Parathyroid adenoma (tissue), 2 donors: ENCODE measurements around the gene PGAP6.
"Not testable (repeated sequence)": the region's sequence is repeated elsewhere in the genome, so short reads cannot be mapped to it uniquely, and the experiment has no call there.

Experiments
- H2AFZ ChIP-seq: fragments of 300-600 bp; sonication (generic); one replicate; pipeline ENCODE4 v1.7.0; 2017; ENCODE audit warnings: antibody characterized with exemption, mild to moderate bottlenecking
- H3K27ac ChIP-seq: fragments of 300-600 bp; sonication (generic); one replicate; pipeline ENCODE4 v1.7.0; 2017
- H3K27me3 ChIP-seq: fragments of 300-600 bp; sonication (generic); one replicate; pipeline ENCODE4 v1.7.0; 2017; ENCODE audit warnings: low read length; ENCODE audit not compliant: control insufficient read depth, insufficient read depth
- H3K36me3 ChIP-seq: fragments of 300-600 bp; sonication (generic); one replicate; pipeline ENCODE4 v1.7.0; 2017; ENCODE audit warnings: low read length; ENCODE audit not compliant: control insufficient read depth, insufficient read depth
- H3K4me1 ChIP-seq: fragments of 300-600 bp; sonication (generic); one replicate; pipeline ENCODE4 v1.7.0; 2017; ENCODE audit warnings: control low read depth
- H3K4me2 ChIP-seq: fragments of 300-600 bp; sonication (generic); one replicate; pipeline ENCODE4 v1.7.0; 2017; ENCODE audit warnings: low read length
- H3K4me3 ChIP-seq: fragments of 300-600 bp; sonication (generic); one replicate; pipeline ENCODE4 v1.7.0; 2017; ENCODE audit warnings: low read depth, low read length
- H3K79me2 ChIP-seq: fragments of 300-600 bp; sonication (generic); one replicate; pipeline ENCODE4 v1.7.0; 2017; ENCODE audit warnings: control low read depth
- H3K9ac ChIP-seq: fragments of 300-600 bp; sonication (generic); one replicate; pipeline ENCODE4 v1.7.0; 2017; ENCODE audit warnings: mild to moderate bottlenecking
- H3K9me3 ChIP-seq: fragments of 300-600 bp; sonication (generic); one replicate; pipeline ENCODE4 v1.7.0; 2017; ENCODE audit warnings: low read length; ENCODE audit not compliant: control insufficient read depth
- TF ChIP-seq, protein P1 (sequence below): fragments of 300-600 bp; sonication (generic); IDR thresholded peaks from one replicate; pipeline ENCODE4 v1.7.0; 2017; ENCODE audit warnings: antibody characterized with exemption, mild to moderate bottlenecking
- donor health status: primary hyperparathyroidism.

The PGAP6 gene

DNA sequence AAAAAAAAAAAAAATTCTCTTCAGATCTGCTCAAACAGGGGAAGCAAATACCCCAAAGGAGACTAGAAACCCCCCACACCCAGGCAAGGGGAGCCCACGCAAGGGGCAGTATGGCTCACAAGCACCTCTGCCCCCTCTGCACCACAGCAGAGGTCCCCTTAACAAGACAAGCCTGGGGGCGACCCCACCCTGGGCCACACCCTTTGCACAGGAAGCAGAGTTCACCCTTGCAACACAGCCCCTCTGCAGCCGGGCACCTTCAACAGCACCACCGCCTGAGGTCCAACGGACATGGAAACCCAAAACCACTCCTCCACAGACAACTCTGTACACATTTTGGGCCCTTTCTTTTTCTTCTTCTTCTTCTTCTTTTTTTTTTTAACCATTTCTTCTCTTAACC is 42.1 kb downstream of the PGAP6 start:
- Histone ChIP-seq H3K79me2 (peaks cover 74% of the 10 kb centered on the region), H2AFZ (no peak overlapping the region), H3K9me3 (no peaks in the 10 kb centered on the region), H3K4me1 (no peaks in the 10 kb centered on the region), H3K36me3 (no peaks in the 10 kb centered on the region), H3K4me2 (no peak overlapping the region), H3K9ac (no peak overlapping the region), H3K4me3 (no peak overlapping the region), H3K27me3 (no peaks in the 10 kb centered on the region), H3K27ac (no peak overlapping the region)
- TF ChIP-seq, protein P1, sequence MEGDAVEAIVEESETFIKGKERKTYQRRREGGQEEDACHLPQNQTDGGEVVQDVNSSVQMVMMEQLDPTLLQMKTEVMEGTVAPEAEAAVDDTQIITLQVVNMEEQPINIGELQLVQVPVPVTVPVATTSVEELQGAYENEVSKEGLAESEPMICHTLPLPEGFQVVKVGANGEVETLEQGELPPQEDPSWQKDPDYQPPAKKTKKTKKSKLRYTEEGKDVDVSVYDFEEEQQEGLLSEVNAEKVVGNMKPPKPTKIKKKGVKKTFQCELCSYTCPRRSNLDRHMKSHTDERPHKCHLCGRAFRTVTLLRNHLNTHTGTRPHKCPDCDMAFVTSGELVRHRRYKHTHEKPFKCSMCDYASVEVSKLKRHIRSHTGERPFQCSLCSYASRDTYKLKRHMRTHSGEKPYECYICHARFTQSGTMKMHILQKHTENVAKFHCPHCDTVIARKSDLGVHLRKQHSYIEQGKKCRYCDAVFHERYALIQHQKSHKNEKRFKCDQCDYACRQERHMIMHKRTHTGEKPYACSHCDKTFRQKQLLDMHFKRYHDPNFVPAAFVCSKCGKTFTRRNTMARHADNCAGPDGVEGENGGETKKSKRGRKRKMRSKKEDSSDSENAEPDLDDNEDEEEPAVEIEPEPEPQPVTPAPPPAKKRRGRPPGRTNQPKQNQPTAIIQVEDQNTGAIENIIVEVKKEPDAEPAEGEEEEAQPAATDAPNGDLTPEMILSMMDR = no peak

DNA sequence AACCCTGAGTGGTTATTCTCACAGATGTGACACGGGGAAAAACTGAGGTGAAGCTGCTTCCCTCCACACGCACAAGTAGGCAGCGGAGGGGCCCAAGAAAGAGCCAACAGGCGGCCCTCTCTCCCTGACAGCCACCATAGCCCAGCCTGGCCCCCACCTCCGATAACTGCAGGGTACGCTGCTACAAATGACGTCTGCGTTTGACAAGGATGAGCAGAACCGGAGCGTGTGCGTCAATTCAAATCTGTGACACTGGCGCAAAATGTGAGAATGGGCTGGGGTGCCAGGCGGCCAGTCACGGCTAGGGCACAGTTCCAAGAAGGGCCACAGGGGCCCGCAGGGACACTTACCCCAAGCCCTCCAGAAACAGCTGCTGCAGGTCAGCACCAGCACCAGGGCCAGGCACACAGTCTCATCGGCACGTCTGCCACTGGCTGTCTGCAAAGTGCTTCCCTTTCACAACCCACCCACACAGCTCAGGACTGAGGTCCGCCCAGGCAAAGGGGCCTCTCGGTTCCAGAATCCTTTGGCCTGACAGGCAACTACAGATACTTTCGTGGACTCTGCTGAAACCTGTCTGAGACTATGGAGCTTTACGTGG is 43.7 kb downstream of the PGAP6 start:
- peaks cover 71% of the 10 kb centered on the region for H3K79me2 ChIP-seq
- TF ChIP-seq, protein P1 = no peak
- H3K4me1 ChIP-seq = no peaks in the 10 kb centered on the region
- H3K27me3 ChIP-seq = no peaks in the 10 kb centered on the region
- H3K9ac ChIP-seq = no peak overlapping the region
- H3K9me3 ChIP-seq = no peaks in the 10 kb centered on the region
- no peak overlapping the region for H3K4me2 ChIP-seq
- no peak overlapping the region for H2AFZ ChIP-seq
- H3K4me3 ChIP-seq = no peak overlapping the region
- no peaks in the 10 kb centered on the region for H3K36me3 ChIP-seq
- H3K27ac ChIP-seq = no peak overlapping the region

DNA sequence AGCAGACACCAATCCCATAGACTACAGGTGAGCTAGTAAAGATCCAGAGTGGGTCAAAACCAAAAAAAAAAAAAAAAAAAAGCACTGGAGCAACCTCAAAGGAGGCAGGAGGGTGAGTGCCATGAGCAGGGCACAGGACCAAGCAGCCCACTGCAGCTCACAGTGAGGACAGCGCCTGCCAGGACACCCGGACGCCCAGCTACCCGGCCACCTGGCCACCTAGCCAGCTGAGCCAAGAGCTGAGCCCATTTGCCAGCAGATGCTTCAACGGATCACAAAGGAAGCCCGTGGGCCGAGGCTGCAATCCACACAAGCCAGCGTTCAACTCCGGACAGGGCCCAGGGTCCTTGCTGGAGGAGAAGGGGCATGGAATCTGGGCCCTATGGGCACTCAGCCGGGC is 44.3 kb downstream of the PGAP6 start:
- no peak overlapping the region for H3K9ac ChIP-seq
- H3K4me1 ChIP-seq = no peaks in the 10 kb centered on the region
- H3K9me3 ChIP-seq = no peaks in the 10 kb centered on the region
- H3K36me3 ChIP-seq = no peaks in the 10 kb centered on the region
- TF ChIP-seq, protein P1 = no peak
- no peak overlapping the region for H3K4me2 ChIP-seq
- H3K27ac ChIP-seq = no peak overlapping the region
- H2AFZ ChIP-seq = no peak overlapping the region
- H3K27me3 ChIP-seq = no peaks in the 10 kb centered on the region
- H3K79me2 ChIP-seq = peaks cover 65% of the 10 kb centered on the region
- H3K4me3 ChIP-seq = no peak overlapping the region

DNA sequence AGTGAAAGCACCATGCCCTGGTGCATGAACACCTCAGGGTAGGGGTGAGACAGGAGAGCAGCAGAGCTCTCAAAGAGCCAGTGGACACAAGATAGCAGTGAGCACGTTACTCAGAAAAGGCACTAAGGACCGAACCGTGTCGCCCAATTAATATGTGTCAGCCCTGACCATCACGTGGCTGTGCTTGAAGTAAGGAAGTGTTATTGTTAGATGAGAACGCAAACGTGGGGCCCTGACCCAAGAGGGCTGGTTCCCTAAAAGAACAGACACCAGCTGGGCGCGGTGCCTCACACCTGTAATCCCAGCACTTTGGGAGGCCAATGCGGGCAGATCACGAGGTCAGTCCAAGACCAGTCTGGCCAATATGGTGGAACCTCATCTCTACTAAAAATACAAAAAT is 45.5 kb downstream of the PGAP6 start:
- H3K9ac ChIP-seq = no peak overlapping the region
- H3K27ac ChIP-seq = no peak overlapping the region
- no peaks in the 10 kb centered on the region for H3K9me3 ChIP-seq
- no peak overlapping the region for H2AFZ ChIP-seq
- H3K4me1 ChIP-seq = peaks cover 3% of the 10 kb centered on the region
- no peaks in the 10 kb centered on the region for H3K27me3 ChIP-seq
- no peak overlapping the region for H3K4me3 ChIP-seq
- H3K4me2 ChIP-seq = no peak overlapping the region
- no peaks in the 10 kb centered on the region for H3K36me3 ChIP-seq
- H3K79me2 ChIP-seq = peaks cover 57% of the 10 kb centered on the region
- TF ChIP-seq, protein P1 = no peak

DNA sequence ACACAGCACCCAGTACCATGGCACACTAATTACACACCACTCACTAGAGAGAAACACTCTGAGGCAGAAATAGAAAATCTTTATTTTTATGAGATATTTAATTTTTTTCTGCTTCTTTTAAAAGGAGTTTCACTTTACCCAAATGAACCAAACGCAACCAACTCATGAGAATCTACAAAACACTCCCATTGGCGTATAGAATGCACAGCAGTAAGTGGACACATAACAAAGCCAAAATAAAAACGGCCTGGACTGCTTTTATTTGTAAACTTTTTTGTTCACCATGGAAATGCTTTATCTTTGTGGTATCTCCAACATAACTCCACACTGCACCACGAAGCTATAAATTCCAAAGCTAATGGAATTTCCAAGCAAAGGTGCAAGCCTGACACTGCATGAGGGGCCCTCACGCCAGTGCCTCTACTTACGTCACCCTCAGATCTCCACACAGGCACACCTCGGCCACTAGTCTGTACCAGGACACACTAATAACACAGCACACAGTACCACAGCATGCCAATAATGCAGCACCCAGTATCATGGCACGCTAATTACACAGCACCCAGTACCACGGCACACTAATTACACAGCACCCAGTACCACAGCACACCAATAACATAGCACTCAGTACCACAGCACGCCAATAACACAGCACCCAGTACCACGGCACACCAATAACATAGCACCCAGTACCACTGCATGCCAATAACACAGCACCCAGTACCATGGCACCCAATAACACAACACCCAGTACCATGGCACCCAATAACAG is 46.7 kb downstream of the PGAP6 start:
- H3K4me1 ChIP-seq, H3K27me3 ChIP-seq, H3K4me2 ChIP-seq, H3K27ac ChIP-seq, H3K36me3 ChIP-seq, H2AFZ ChIP-seq, H3K9ac ChIP-seq, H3K9me3 ChIP-seq, H3K4me3 ChIP-seq: not testable (repeated sequence)
- peaks cover 46% of the 10 kb centered on the region for H3K79me2 ChIP-seq

DNA sequence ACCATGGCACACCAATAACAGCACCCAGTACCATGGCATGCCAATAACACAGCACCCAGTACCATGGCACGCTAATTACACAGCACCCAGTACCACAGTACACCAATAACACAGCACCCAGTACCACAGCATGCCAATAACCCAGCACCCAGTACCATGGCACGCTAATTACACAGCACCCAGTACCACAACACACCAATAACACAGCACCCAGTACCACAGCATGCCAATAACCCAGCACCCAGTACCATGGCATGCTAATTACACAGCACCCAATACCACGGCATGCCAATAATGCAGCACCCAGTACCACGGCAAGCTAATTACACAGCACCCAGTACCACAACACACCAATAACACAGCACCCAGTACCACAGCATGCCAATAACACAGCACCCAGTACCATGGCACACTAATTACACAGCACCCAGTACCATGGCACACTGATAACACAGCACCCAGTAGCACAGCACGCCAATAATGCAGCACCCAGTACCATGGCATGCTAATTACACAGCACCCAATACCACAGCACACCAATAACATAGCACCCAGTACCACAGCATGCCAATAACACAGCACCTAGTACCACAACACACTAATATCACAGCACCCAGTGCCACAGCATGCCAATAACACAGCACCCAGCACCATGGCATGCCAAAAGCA is 47.5 kb downstream of the PGAP6 start:
- not testable (repeated sequence) for H3K4me1 ChIP-seq, H2AFZ ChIP-seq, H3K9ac ChIP-seq, H3K9me3 ChIP-seq, H3K36me3 ChIP-seq, H3K27me3 ChIP-seq, H3K27ac ChIP-seq, H3K4me3 ChIP-seq, H3K4me2 ChIP-seq
- H3K79me2 ChIP-seq = peaks cover 41% of the 10 kb centered on the region
